WTC11 (cell line): ENCODE measurements around the gene GPLD1.

ENCODE experiments used
- ATF2 ChIP-seq: sonication (generic); formaldehyde crosslinking; IDR thresholded peaks from 2 replicates; pipeline ENCODE4 v1.8.1; 2022; ENCODE audit warnings: low read depth, missing genetic modification reagents, borderline replicate concordance
- NR3C1 ChIP-seq: sonication (generic); formaldehyde crosslinking; conservative IDR thresholded peaks from 2 replicates; pipeline ENCODE4 v1.8.1; 2023; ENCODE audit warnings: low read depth, mild to moderate bottlenecking, missing genetic modification reagents
- USF2 ChIP-seq: sonication (generic); formaldehyde crosslinking; IDR thresholded peaks from 2 replicates; pipeline ENCODE4 v1.8.1; 2023; ENCODE audit warnings: mild to moderate bottlenecking, missing genetic modification reagents, moderate library complexity

- no peak for TF ChIP-seq NR3C1
- no peak for TF ChIP-seq USF2 (CRISPR knock-in tag)
- no peak for TF ChIP-seq ATF2 (CRISPR knock-in tag)
These were observed 91.7 kb downstream of the GPLD1 start for GRCh38 chr6:24397631-24398030.
